ENCODE data around the gene ETV4.

ETV4 gene

GRCh38 chr17:43591001-43591400 is 44.9 kb upstream of the ETV4 start:
- no peak for TF ChIP-seq CTCF (IDR thresholded peaks at IDR 0.05; ENCODE audit: low read length)
- TF ChIP-seq EZH2 (IDR thresholded peaks at IDR 0.05; ENCODE audit: borderline replicate concordance, low read length), result no peak
- H2AFZ ChIP-seq (ENCODE audit: low read length), result no peak overlapping the region
- no peak overlapping the region for H3K4me2 ChIP-seq (ENCODE audit: low read length)
- H3F3A ChIP-seq (ENCODE audit: insufficient read depth, low read length), result no peaks in the 10 kb centered on the region
- no peak overlapping the region for H3K9ac ChIP-seq (ENCODE audit: low read length)
- peaks cover 3% of the 10 kb centered on the region; the same call in 1 of the 2 replicates for H3K27me3 ChIP-seq (ENCODE audit: insufficient read depth, low read length)
- no peak overlapping the region for H3K4me3 ChIP-seq (ENCODE audit: low read depth, low read length, poor library complexity, severe bottlenecking)
- no peaks in the 10 kb centered on the region for H3K4me1 ChIP-seq (ENCODE audit: insufficient read depth, low read length, severe bottlenecking)
- H3K79me2 ChIP-seq (ENCODE audit: insufficient read depth, low read length), result no peaks in the 10 kb centered on the region
- H3K27ac ChIP-seq (ENCODE audit: low read depth, low read length, poor library complexity, severe bottlenecking), result no peak overlapping the region
- H3K9me2 ChIP-seq (ENCODE audit: low read depth, low read length), result no peaks in the 10 kb centered on the region
- no peaks in the 10 kb centered on the region for H4K20me1 ChIP-seq (ENCODE audit: insufficient read depth, low read length)
- no peaks in the 10 kb centered on the region for H3K9me3 ChIP-seq (ENCODE audit: low read length)
- H3K36me3 ChIP-seq (ENCODE audit: insufficient read depth, low read length), result no peaks in the 10 kb centered on the region; the same call in 1 of the 2 replicates

- Histone ChIP-seq H3K27me3 (ENCODE audit: insufficient read depth, low read length) (peaks cover 3% of the 10 kb centered on the region; the same call in 1 of the 2 replicates), H3K4me1 (ENCODE audit: insufficient read depth, low read length, severe bottlenecking) (no peaks in the 10 kb centered on the region), H3K9ac (ENCODE audit: low read length) (no peak overlapping the region), H3K79me2 (ENCODE audit: insufficient read depth, low read length) (no peaks in the 10 kb centered on the region), H3K9me2 (ENCODE audit: low read depth, low read length) (no peaks in the 10 kb centered on the region), H3K4me2 (ENCODE audit: low read length) (no peak overlapping the region), H3K27ac (ENCODE audit: low read depth, low read length, poor library complexity, severe bottlenecking) (no peak overlapping the region), H4K20me1 (ENCODE audit: insufficient read depth, low read length) (no peaks in the 10 kb centered on the region), H3F3A (ENCODE audit: insufficient read depth, low read length) (no peaks in the 10 kb centered on the region), H3K36me3 (ENCODE audit: insufficient read depth, low read length) (no peaks in the 10 kb centered on the region; the same call in 1 of the 2 replicates), H3K4me3 (ENCODE audit: low read depth, low read length, poor library complexity, severe bottlenecking) (no peak overlapping the region), H2AFZ (ENCODE audit: low read length) (no peak overlapping the region), H3K9me3 (ENCODE audit: low read length) (no peaks in the 10 kb centered on the region)
- TF ChIP-seq EZH2 (IDR thresholded peaks at IDR 0.05; ENCODE audit: borderline replicate concordance, low read length) (no peak), CTCF (IDR thresholded peaks at IDR 0.05; ENCODE audit: low read length) (no peak)
Measured at GRCh38 chr17:43588664-43589435, 42.7 kb upstream of the ETV4 start.

- Histone ChIP-seq H2AFZ (ENCODE audit: low read length) (no peak overlapping the region), H3K9me3 (ENCODE audit: low read length) (no peaks in the 10 kb centered on the region), H3K4me3 (ENCODE audit: low read depth, low read length, poor library complexity, severe bottlenecking) (no peak overlapping the region), H3K27me3 (ENCODE audit: insufficient read depth, low read length) (peaks cover 3% of the 10 kb centered on the region; the same call in 1 of the 2 replicates), H3K4me2 (ENCODE audit: low read length) (no peak overlapping the region), H3K36me3 (ENCODE audit: insufficient read depth, low read length) (no peaks in the 10 kb centered on the region; the same call in 1 of the 2 replicates), H3K27ac (ENCODE audit: low read depth, low read length, poor library complexity, severe bottlenecking) (no peak overlapping the region), H3K9me2 (ENCODE audit: low read depth, low read length) (no peaks in the 10 kb centered on the region), H3K4me1 (ENCODE audit: insufficient read depth, low read length, severe bottlenecking) (no peaks in the 10 kb centered on the region), H3F3A (ENCODE audit: insufficient read depth, low read length) (no peaks in the 10 kb centered on the region), H3K79me2 (ENCODE audit: insufficient read depth, low read length) (no peaks in the 10 kb centered on the region), H4K20me1 (ENCODE audit: insufficient read depth, low read length) (no peaks in the 10 kb centered on the region), H3K9ac (ENCODE audit: low read length) (no peak overlapping the region)
- TF ChIP-seq CTCF (IDR thresholded peaks at IDR 0.05; ENCODE audit: low read length) (no peak), EZH2 (IDR thresholded peaks at IDR 0.05; ENCODE audit: borderline replicate concordance, low read length) (no peak)
Measured at GRCh38 chr17:43588121-43588520, 42.0 kb upstream of the ETV4 start.

All from OCI-LY1 (cell line).